ENCODE data around the gene DPH2.

Gene DPH2

GRCh38 chr1:43944860-43945259 lies 24.9 kb upstream of the DPH2 start:
- DNase-seq (ENCODE audit: low read depth) = no peak

DNA sequence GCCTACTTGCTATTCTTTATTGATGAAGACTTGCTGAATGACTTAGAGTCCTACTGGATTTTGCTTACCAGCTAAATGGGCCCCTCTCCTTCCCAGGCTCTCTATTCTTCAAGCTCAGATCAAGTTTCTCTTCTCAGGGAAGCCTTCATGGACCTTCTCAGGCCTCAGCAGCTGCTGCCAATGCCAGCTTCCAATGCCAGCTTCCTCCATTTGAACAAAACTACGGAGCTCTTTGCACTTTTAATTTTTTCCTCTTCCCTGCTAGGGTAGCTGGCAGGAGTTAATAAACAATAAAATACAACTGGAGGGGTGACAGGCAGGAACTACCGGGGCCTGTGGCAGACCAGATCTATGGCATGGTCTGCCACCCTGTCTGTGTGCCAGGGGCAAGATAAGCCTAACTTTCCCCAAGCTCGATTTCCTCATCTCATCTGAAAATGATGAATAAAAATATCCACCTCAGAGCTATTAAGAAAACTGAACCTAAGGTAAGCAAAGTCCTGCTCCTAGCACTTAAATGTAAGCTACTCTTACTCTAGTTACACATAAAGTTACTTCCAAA lies 24.1 kb upstream of the DPH2 start:
- no peak for DNase-seq (ENCODE audit: low read depth)

GRCh38 chr1:43946236-43947060 lies 23.4 kb upstream of the DPH2 start, which contains the start of gene IPO13:
TSS of gene IPO13 (plus strand) at chr1:43946950. CDS start at chr1:43947601, 651 bp downstream.
- peak; percentile 96 for DNase-seq (ENCODE audit: low read depth)

DNA sequence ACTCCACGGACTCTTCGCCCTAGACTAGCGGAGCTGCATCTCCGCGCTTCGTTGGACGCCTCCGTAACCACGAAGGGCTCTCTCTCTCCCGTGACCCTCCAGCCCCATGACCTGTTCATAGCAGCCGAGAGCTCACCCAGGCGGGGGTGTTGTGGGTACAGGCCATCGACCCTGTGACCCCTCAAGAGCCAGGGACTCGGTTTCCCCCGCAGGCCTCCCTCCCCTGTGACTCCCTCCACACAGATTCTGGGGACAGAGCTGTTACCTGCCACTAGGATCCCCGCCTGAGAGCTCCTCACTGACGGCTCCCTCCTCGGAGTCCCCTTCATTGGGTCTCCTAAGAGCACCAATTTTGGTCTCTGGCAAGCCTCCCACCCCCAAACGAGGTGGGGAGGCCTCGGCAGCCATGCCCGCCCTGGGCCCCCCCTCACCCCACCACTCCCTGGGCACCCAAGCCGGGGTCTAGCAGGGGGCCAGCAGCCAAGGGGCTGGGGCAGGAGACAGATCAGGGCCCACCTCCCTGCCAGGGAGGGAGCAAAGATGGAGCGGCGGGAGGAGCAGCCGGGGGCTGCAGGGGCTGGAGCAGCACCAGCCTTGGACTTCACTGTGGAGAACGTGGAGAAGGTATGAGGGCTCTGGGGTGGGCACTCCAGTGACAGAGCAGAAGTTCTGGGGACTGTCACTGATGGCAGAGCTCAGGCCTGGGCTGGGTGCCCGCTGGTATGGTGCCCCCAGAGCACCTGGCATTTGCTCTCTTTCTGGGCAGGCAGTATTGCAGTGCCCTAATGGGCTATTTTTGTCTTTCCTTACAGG lies 22.5 kb upstream of the DPH2 start:
- no peak for DNase-seq (ENCODE audit: low read depth)

- DNase-seq (ENCODE audit: low read depth) = no peak
These were observed 21.9 kb upstream of the DPH2 start for GRCh38 chr1:43947874-43948437.

DNA sequence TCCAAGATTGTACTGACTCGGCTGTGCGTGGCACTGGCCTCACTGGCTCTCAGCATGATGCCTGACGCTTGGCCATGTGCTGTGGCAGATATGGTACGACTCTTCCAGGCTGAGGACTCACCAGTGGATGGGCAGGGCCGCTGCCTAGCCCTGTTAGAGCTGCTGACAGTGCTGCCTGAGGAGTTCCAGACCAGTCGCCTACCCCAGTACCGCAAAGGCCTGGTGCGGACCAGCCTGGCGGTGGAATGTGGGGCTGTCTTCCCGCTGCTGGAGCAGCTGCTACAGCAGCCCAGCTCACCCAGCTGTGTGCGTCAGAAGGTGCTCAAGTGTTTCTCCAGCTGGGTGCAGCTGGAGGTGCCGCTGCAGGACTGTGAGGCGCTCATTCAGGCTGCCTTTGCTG lies 20.1 kb upstream of the DPH2 start:
- DNase-seq (ENCODE audit: low read depth) = no peak

GRCh38 chr1:43951021-43951985 lies 18.5 kb upstream of the DPH2 start:
- no peak for DNase-seq (ENCODE audit: low read depth)

- no peak for DNase-seq (ENCODE audit: low read depth)
These were observed 17.0 kb upstream of the DPH2 start for GRCh38 chr1:43952731-43953346.

GRCh38 chr1:43953361-43953760 lies 16.4 kb upstream of the DPH2 start:
- no peak for DNase-seq (ENCODE audit: low read depth)

DNA sequence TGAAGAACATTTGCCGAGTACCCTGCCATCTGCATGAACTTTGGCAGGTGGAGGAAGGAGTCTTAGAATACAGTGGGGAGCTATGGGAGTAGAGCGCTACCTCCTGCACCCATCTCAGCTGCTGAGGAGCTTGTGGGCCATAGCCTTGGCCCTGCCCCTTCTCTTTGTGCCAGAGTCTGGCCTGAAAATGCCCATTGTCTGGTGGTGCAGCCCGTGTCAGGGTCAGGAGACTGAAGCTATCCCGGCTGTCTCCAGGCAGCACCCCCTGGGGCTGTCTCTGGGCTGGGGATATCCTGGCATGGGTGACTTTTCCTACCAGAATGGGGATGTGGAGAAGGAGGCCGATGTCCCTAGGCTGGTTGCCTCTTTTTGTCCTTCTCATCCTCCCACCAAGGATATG lies 15.8 kb upstream of the DPH2 start:
- DNase-seq (ENCODE audit: low read depth) = no peak

DNA sequence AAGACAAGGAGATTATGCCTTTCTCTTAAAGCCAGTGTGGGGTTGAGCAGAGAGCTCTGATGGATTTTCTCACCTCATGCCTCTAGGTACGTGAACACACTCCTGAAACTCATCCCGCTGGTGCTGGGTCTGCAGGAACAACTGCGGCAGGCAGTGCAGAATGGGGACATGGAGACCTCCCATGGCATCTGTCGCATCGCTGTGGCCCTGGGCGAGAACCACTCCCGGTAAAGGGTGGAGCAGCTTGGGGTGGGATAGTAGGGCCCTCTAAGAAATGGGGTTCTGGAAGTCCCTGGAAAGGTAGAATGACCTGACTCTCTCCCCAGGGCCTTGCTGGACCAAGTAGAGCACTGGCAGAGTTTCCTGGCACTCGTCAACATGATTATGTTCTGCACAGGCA lies 13.6 kb upstream of the DPH2 start:
- no peak for DNase-seq (ENCODE audit: low read depth)

DNA sequence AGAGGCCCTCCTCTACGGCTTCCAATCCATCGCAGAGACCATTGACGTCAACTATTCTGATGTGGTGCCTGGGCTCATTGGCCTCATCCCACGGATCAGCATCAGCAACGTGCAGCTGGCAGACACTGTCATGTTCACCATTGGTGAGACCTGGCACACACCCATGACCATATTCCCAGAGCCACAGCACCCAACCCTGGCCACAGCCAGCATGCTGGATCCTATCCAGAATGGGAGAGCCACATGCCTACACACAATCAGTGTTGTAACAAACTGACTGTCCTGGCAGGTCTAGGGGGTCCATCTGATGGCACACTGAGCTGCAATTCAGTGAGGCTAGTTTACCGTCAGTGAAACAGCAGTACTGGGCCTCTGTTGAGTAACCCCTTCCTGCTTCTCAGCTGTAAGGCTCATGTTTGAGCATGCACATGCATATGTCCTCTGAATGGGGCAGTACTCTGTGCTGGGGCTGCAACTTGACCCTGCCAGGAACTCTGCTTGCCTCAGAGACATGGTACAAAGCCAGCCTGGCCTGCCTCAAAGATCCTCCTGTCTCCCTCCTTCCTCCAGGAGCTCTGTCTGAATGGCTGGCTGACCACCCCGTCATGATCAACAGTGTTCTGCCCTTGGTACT lies 12.3 kb upstream of the DPH2 start:
- DNase-seq (ENCODE audit: low read depth) = no peak

GRCh38 chr1:43958351-43959255 lies 11.2 kb upstream of the DPH2 start:
- no peak for DNase-seq (ENCODE audit: low read depth)

DNA sequence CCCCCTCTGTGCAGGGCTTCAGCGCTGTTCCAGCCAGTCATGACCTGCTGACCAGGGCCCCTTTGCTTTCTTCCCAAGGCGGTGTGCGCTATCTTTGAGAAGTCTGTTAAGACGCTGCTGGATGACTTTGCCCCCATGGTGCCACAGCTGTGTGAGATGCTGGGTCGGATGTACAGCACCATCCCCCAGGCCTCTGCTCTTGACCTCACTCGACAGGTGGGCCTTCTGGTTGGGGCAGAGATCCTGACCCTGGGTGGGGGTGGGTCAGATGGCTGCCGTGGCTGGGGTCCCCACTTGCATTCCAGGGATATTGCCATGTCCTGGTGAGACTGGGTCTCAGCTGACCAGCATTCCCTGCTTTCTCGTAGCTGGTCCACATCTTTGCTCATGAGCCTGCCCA lies 9.0 kb upstream of the DPH2 start:
- DNase-seq (ENCODE audit: low read depth) = no peak

- no peak for DNase-seq (ENCODE audit: low read depth)
These were observed 8.1 kb upstream of the DPH2 start for GRCh38 chr1:43961692-43962091.

DNA sequence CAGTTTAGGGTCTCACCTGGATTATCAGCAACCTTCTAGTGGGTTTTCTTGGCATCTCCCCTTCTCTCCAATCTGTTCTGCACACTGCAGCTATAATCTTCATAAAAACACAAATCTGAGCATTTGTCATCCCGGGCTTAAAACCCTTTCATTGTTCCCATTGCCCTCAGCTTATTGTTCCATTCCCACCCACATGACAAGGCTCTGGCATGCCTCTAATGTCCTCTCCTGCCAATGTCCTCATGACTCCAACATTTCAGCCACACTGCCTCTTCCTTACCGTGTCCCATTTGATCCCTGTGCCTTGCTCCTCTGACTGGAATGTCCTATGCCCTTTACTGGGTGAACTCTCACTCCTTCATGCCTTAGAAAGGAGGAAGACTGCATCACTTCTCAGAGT lies 7.5 kb upstream of the DPH2 start:
- DNase-seq (ENCODE audit: low read depth) = no peak

DNA sequence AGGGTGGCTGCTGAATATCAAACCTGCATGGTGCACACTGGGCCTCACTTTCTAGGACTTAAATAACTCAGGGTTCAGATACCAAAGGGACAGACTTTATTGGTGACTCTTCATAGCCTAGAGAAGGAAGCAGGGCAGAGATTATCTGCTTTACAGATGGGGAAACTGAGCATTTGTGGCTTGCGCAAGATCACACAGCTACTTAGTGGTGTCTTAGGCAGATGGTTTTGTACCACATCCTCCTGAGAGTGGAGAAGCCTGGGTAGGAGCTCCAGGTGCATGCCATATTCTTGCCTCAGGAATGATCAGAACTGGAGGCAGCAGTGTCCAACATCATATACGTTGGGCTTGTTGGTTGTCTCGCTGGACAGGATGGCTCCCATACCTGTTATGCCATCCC lies 6.8 kb upstream of the DPH2 start:
- no peak for DNase-seq (ENCODE audit: low read depth)

- no peak for DNase-seq (ENCODE audit: low read depth)
These were observed 5.9 kb upstream of the DPH2 start for GRCh38 chr1:43963890-43964289.

GRCh38 chr1:43965316-43965715 lies 4.5 kb upstream of the DPH2 start:
- DNase-seq (ENCODE audit: low read depth) = no peak
